HepG2 (cell line): ENCODE data around the gene EPHB6. TPM values are rescaled to one million over a fixed set of nuclear protein-coding genes. Genes with fewer than 3 reads are reported as not detected.
A peak's percentile ranks its signal among the peaks of the same experiment; 100 is the strongest.

ENCODE experiments used
- ATAC-seq: fragments of 200-7000 bp; cut with Tn5 transposase; 3 replicates; pipeline ENCODE4 v1.9.1; 2020; ENCODE audit warnings: mild to moderate bottlenecking, moderate library complexity
- BruUV-seq: library from RNA; stranded (reverse); fragments of 400-500 nt; replicated peaks from 2 replicates; lab custom pipeline; 2021; lab: Mats Ljungman, UMichigan
- CTCF ChIA-PET: fragments of 300-600 bp; formaldehyde crosslinking; extraction: SDS; loops from one replicate; lab custom pipeline; 2021; ENCODE audit warnings: low total read pairs, inconsistent platforms, low intra/inter-chr PET ratio; lab: Yijun Ruan, JAX
- POLR2A ChIA-PET: fragments of 350-600 bp; sonication (Branson Sonifier 250); formaldehyde crosslinking; loops from one replicate; lab custom pipeline; 2020; ENCODE audit warnings: antibody characterized with exemption, inconsistent platforms; lab: Yijun Ruan, JAX
- DNase-seq: peaks from one replicate; pipeline ENCODE4 v3.0.0-alpha.2; 2015; ENCODE audit warnings: low spot score
- FAIRE-seq: peaks from 3 replicates; lab custom pipeline; 2011; peaks lifted over from hg19 to GRCh38; lab: Jason Lieb, UNC
- H2AFZ ChIP-seq: one replicate; pipeline ENCODE4 v1.6.1; 2011; ENCODE audit warnings: low read length, inconsistent platforms
- H3K27ac ChIP-seq: fragments of 300-600 bp; 3 replicates; pipeline ENCODE4 v1.8.0; 2011; ENCODE audit warnings: mixed run types, mild to moderate bottlenecking, mixed read lengths, low read length, inconsistent platforms; ENCODE audit not compliant: insufficient read depth; ENCODE audit errors: extremely low read length
- H3K27me3 ChIP-seq, 2 experiments: fragments of 200-600 bp in 1 of 2; 2 replicates in 1 of 2; 3 replicates in 1 of 2; pipeline versions ENCODE4 v1.6.0 to v1.8.0; 2011; ENCODE audit warnings: low read length in 2 of 2, mild to moderate bottlenecking in 2 of 2, moderate library complexity in 2 of 2, inconsistent platforms in 1 of 2; ENCODE audit not compliant: insufficient read depth in 2 of 2, control insufficient read depth in 1 of 2
- H3K36me3 ChIP-seq, 2 experiments: fragments of 200-600 bp in 1 of 2; replicated peaks in 1 of 2; 2 replicates in 1 of 2; 3 replicates in 1 of 2; pipeline versions ENCODE4 v1.5.1 to v1.8.0; 2011; ENCODE audit warnings: low read length in 2 of 2, inconsistent platforms in 1 of 2; ENCODE audit not compliant: insufficient read depth in 2 of 2, control insufficient read depth in 1 of 2
- H3K4me1 ChIP-seq: 2 replicates; pipeline ENCODE4 v1.5.1; 2012; ENCODE audit warnings: low read length, inconsistent platforms; ENCODE audit not compliant: insufficient read depth
- H3K4me2 ChIP-seq: 2 replicates; pipeline ENCODE4 v1.6.0; 2011; ENCODE audit warnings: low read depth, low read length, inconsistent platforms
- H3K4me3 ChIP-seq, 3 experiments: fragments of 200-600 bp in 1 of 3; sonication (generic), shearing (Covaris generic) in 1 of 3; replicated peaks in 1 of 3; 2 replicates each; pipeline ENCODE4 v1.5.1; 2011 to 2016; ENCODE audit warnings: low read length in 3 of 3, inconsistent platforms in 2 of 3, low read depth in 2 of 3, mild to moderate bottlenecking in 2 of 3, control low read depth in 1 of 3, mixed read lengths in 1 of 3; ENCODE audit not compliant: insufficient read depth in 1 of 3
- H3K79me2 ChIP-seq: one replicate; pipeline ENCODE4 v1.6.1; 2011; ENCODE audit warnings: low read length, inconsistent platforms; ENCODE audit not compliant: insufficient read depth
- H3K9ac ChIP-seq: 2 replicates; pipeline ENCODE4 v1.6.0; 2011; ENCODE audit warnings: mild to moderate bottlenecking, low read depth, low read length, inconsistent platforms; ENCODE audit not compliant: insufficient read depth
- H3K9me3 ChIP-seq: 2 replicates; pipeline ENCODE4 v1.5.1; 2012; ENCODE audit warnings: mild to moderate bottlenecking, low read length
- H4K20me1 ChIP-seq: 2 replicates; pipeline ENCODE4 v1.6.0; 2011; ENCODE audit warnings: inconsistent platforms, mild to moderate bottlenecking, low read length, moderate library complexity; ENCODE audit not compliant: insufficient read depth
- ATRX ChIP-seq: sonication (generic); formaldehyde crosslinking; IDR thresholded peaks from 2 replicates; pipeline ENCODE4 v1.4.0; 2020; ENCODE audit warnings: missing genetic modification reagents, borderline replicate concordance
- CEBPB ChIP-seq: IDR thresholded peaks from 2 replicates; pipeline ENCODE4 v1.6.1; 2011; ENCODE audit warnings: low read depth, low read length, improper control_type of control experiment, borderline replicate concordance
- CTCF ChIP-seq: sonication (generic); formaldehyde crosslinking; IDR thresholded peaks from 2 replicates; pipeline ENCODE4 v1.5.0; 2020; ENCODE audit warnings: mild to moderate bottlenecking, missing genetic modification reagents, moderate library complexity
- IKZF1 ChIP-seq: fragments of 450-650 bp; IDR thresholded peaks from 2 replicates; pipeline ENCODE4 v1.7.1; 2016
- NFKBIZ ChIP-seq: IDR thresholded peaks from 2 replicates; pipeline ENCODE4 v1.6.1; 2018; ENCODE audit warnings: missing genetic modification reagents, missing compliant biosample characterization
- NFYB ChIP-seq: sonication (generic); formaldehyde crosslinking; IDR thresholded peaks from 2 replicates; pipeline ENCODE4 v1.4.0; 2020; ENCODE audit warnings: missing genetic modification reagents
- NRL ChIP-seq: sonication (generic); formaldehyde crosslinking; IDR thresholded peaks from 2 replicates; pipeline ENCODE4 v1.5.0; 2020; ENCODE audit warnings: missing genetic modification reagents, mild to moderate bottlenecking, moderate library complexity, borderline replicate concordance
- RARG ChIP-seq: sonication (generic); formaldehyde crosslinking; IDR thresholded peaks from 2 replicates; pipeline ENCODE4 v1.4.0; 2020; ENCODE audit warnings: low read depth, mild to moderate bottlenecking, missing genetic modification reagents
- RFX1 ChIP-seq: fragments of 450-650 bp; IDR thresholded peaks from 2 replicates; pipeline ENCODE4 v1.6.1; 2017
- SIN3A ChIP-seq: IDR thresholded peaks from 2 replicates; pipeline ENCODE4 v1.6.1; 2011; ENCODE audit warnings: low read depth, mild to moderate bottlenecking, control low read depth, low read length, borderline replicate concordance
- SMC3 ChIP-seq: IDR thresholded peaks from 2 replicates; pipeline ENCODE4 v1.6.1; 2011; ENCODE audit warnings: low read length, improper control_type of control experiment
- TMF1 ChIP-seq: sonication (generic); formaldehyde crosslinking; IDR thresholded peaks from 2 replicates; pipeline ENCODE4 v1.8.1; 2022; ENCODE audit warnings: low read depth, missing genetic modification reagents
- ZNF101 ChIP-seq: sonication (generic); formaldehyde crosslinking; IDR thresholded peaks from 2 replicates; pipeline ENCODE4 v1.4.0; 2020; ENCODE audit warnings: mild to moderate bottlenecking, low read depth, missing genetic modification reagents, borderline replicate concordance
- ZNF816 ChIP-seq: sonication (generic); formaldehyde crosslinking; IDR thresholded peaks from 2 replicates; pipeline ENCODE4 v1.8.0; 2022; ENCODE audit warnings: missing genetic modification reagents, mild to moderate bottlenecking, borderline replicate concordance
- WGBS: methylation state at CpG from one replicate; pipeline ENCODE4 v1.1.6; 2017; ENCODE audit warnings: low lambda C conversion rate; 5-methylcytosine and 5-hydroxymethylcytosine counted together
- in situ Hi-C: cut with HindIII; loops from 2 replicates; pipeline ENCODE4 v1.10.0; 2017; ENCODE audit warnings: low pct_unique_long_range_greater_than_20kb; ENCODE audit not compliant: extremely low pct_ligation_motif_present
- intact Hi-C: fragments of 100-400 bp; cut with micrococcal nuclease; formaldehyde crosslinking; loops from one replicate; pipeline ENCODE4 v1.10.0; 2022; ENCODE audit not compliant: unreplicated experiment
- polyA plus RNA-seq, 8 experiments: library from polyadenylated mRNA; depleted of rRNA in 3 of 8; stranded (reverse) in 7 of 8; unstranded in 1 of 8; fragments of >200 nt; fragmentation: Illumina TruSeq in 4 of 8; extraction: Trizol in 4 of 8; gene quantifications; 2 replicates each; pipeline versions ENCODE4 v1.2.1 to v1.2.3, GENCODE V29; 2011 to 2016; ENCODE audit warnings: low read depth in 4 of 8, missing spikeins in 1 of 8, mixed read lengths in 1 of 8; ENCODE audit not compliant: insufficient read depth in 1 of 8
- total RNA-seq, 5 experiments: library from RNA; depleted of rRNA; stranded (reverse); fragments of >200 nt; fragmentation: Illumina TruSeq; extraction: Trizol; gene quantifications; 2 replicates each; pipeline ENCODE4 v1.2.3, GENCODE V29; 2016; ENCODE audit warnings: low read depth in 1 of 5
- TF ChIP-seq, protein P1 (sequence below): IDR thresholded peaks from 2 replicates; pipeline ENCODE4 v1.4.0; 2020; ENCODE audit warnings: mild to moderate bottlenecking, missing genetic modification reagents

The EPHB6 gene
- total and polyA plus RNA-seq, 2 of the 13 experiments (the other 11 are each of a cell fraction or from before 2014, with no cell fraction given): not detected

- 0% methylated on average over 4 of the region's 13 CpGs for WGBS
- ATAC-seq: no peak
- in situ Hi-C loops: no loop called here
Observed at GRCh38 chr7:142865766-142866165, 10.9 kb downstream of the EPHB6 start.

GRCh38 chr7:142866361-142867096 is 11.7 kb downstream of the EPHB6 start:
- Histone ChIP-seq H3K27me3 (peaks cover 8 to 52% of the 10 kb centered on the region in 2 experiments; a peak in 4 of 5 replicates), H3K79me2 (no peaks in the 10 kb centered on the region), H4K20me1 (no peaks in the 10 kb centered on the region), H2AFZ (no peak overlapping the region), H3K4me1 (no peaks in the 10 kb centered on the region), H3K4me3 (no peak overlapping the region), H3K27ac (no peak overlapping the region), H3K36me3 (no peaks in the 10 kb centered on the region), H3K9ac (no peak overlapping the region), H3K4me2 (no peak overlapping the region), H3K9me3 (no peaks in the 10 kb centered on the region)
- intact Hi-C loops (loop anchor here (1.0 to 2.0 kb wide), 2 partner anchors 12 to 234 kb away; no protein-coding TSS in a partner anchor), in situ Hi-C loops (no loop called here)
- ATAC-seq: peak; percentile 89
- ChIA-PET POLR2A (no interaction called here), CTCF (interaction anchor here (1.3 kb wide), 1 partner anchor 12 kb away, joined by 18 read pairs; the partner anchor contains the start of gene EPHB6)
- no TSS peak for BruUV-seq
- 4% methylated on average over 9 of the region's 18 CpGs for WGBS
- DNase-seq: peak; percentile 13
- FAIRE-seq: no peak
- TF ChIP-seq RARG (CRISPR knock-in tag) (no peak), ZNF101 (CRISPR knock-in tag) (no peak), NFKBIZ (CRISPR knock-in tag) (no peak), RFX1 (no peak), CTCF (peak; percentile 75), SMC3 (peak; percentile 41; the same call in 1 of the 2 replicates)
- TF ChIP-seq, protein P1, sequence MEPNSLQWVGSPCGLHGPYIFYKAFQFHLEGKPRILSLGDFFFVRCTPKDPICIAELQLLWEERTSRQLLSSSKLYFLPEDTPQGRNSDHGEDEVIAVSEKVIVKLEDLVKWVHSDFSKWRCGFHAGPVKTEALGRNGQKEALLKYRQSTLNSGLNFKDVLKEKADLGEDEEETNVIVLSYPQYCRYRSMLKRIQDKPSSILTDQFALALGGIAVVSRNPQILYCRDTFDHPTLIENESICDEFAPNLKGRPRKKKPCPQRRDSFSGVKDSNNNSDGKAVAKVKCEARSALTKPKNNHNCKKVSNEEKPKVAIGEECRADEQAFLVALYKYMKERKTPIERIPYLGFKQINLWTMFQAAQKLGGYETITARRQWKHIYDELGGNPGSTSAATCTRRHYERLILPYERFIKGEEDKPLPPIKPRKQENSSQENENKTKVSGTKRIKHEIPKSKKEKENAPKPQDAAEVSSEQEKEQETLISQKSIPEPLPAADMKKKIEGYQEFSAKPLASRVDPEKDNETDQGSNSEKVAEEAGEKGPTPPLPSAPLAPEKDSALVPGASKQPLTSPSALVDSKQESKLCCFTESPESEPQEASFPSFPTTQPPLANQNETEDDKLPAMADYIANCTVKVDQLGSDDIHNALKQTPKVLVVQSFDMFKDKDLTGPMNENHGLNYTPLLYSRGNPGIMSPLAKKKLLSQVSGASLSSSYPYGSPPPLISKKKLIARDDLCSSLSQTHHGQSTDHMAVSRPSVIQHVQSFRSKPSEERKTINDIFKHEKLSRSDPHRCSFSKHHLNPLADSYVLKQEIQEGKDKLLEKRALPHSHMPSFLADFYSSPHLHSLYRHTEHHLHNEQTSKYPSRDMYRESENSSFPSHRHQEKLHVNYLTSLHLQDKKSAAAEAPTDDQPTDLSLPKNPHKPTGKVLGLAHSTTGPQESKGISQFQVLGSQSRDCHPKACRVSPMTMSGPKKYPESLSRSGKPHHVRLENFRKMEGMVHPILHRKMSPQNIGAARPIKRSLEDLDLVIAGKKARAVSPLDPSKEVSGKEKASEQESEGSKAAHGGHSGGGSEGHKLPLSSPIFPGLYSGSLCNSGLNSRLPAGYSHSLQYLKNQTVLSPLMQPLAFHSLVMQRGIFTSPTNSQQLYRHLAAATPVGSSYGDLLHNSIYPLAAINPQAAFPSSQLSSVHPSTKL: no peak

More at GRCh38 chr7:142865766-142866165, 10.9 kb downstream of the EPHB6 start:
- TF ChIP-seq SIN3A (no peak), ZNF816 (CRISPR knock-in tag) (no peak), NRL (CRISPR knock-in tag) (no peak), IKZF1 (no peak), NFYB (CRISPR knock-in tag) (no peak), TMF1 (CRISPR knock-in tag) (no peak), ATRX (CRISPR knock-in tag) (no peak), CEBPB (no peak)
- H3K9me3 ChIP-seq: no peaks in the 10 kb centered on the region
- DNase-seq (no peak), FAIRE-seq (no peak)
- no peak overlapping the region for H3K9ac ChIP-seq
- no peaks in the 10 kb centered on the region for H3K36me3 ChIP-seq
- H3K4me2 ChIP-seq: no peak overlapping the region
- H3K4me1 ChIP-seq: no peaks in the 10 kb centered on the region
- H3K27ac ChIP-seq: no peak overlapping the region
- no peaks in the 10 kb centered on the region for H4K20me1 ChIP-seq
- no peak overlapping the region for H2AFZ ChIP-seq
- H3K4me3 ChIP-seq: no peak overlapping the region
- intact Hi-C loops: loop anchor here (1.0 to 2.0 kb wide), 2 partner anchors 11 to 233 kb away; no protein-coding TSS in a partner anchor
- ChIA-PET CTCF (interaction anchor here (1.3 kb wide), 1 partner anchor 12 kb away, joined by 18 read pairs; the partner anchor contains the start of gene EPHB6), POLR2A (no interaction called here)
- H3K27me3 ChIP-seq: peaks cover 8 to 59% of the 10 kb centered on the region in 2 experiments; a peak in 4 of 5 replicates
- no peaks in the 10 kb centered on the region for H3K79me2 ChIP-seq
- no TSS peak for BruUV-seq
